ENCODE results near the gene COQ8A. TPM values are rescaled to one million over a fixed set of nuclear protein-coding genes. Genes with fewer than 3 reads are reported as not detected.

Gene COQ8A
- total RNA-seq, 1 donor: 14.1 TPM

DNA sequence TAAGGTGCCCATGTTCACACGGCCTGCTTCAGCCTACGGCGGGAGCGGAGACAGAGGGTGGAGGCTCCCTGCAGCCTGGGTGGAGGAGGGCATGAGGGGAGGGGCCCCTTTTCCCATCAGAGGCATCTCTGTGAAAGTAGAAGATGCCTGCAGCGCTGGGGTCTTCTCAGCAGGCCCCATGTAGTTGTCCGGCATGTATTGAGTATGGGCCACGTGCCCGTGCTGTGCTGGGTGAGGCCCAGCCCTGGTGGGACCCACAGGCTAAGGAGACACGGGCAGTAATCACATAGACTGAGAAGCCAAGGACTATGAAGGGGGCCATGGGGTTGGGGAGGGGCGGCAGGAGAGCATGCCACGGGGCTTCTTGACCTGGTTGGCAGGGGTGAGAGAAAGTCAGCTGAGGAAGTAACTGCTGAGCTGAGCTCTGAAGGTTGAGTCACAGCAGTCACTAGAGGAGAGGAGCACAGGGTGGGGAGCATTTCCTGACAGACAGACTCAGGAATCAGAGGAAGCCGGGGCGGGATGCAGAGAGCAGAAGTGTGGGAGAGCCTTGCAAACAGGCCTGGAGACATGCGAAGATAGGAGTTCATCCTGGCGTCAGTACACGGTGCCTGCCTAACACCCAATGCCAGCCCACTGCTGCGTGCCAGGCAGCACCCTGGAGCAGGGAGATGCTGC lies 48.1 kb upstream of the COQ8A start:
- H3K4me2 ChIP-seq (ENCODE audit: insufficient read depth, low read length): no peak overlapping the region
- peak; percentile 96 for DNase-seq (ENCODE audit: insufficient read length, low spot score, missing footprints)
- no peak for TF ChIP-seq CTCF (IDR thresholded peaks at IDR 0.05; ENCODE audit: extremely low read depth, low read depth, low read length)
- H3K27ac ChIP-seq (ENCODE audit: low read depth, low read length): no peak overlapping the region
- no peaks in the 10 kb centered on the region for H3K36me3 ChIP-seq (ENCODE audit: insufficient read depth, low read length)
- H3K4me3 ChIP-seq (ENCODE audit: insufficient read depth, low read length): no peak overlapping the region
- no peaks in the 10 kb centered on the region for H3K79me2 ChIP-seq (ENCODE audit: insufficient read depth, low read length)
- no peaks in the 10 kb centered on the region for H3K9me3 ChIP-seq (ENCODE audit: low read depth, low read length)
- H4K20me1 ChIP-seq (ENCODE audit: insufficient read depth, low read length): no peaks in the 10 kb centered on the region
- no peak overlapping the region for H2AFZ ChIP-seq (ENCODE audit: low read length)
- H3K27me3 ChIP-seq (ENCODE audit: insufficient read depth, low read length): no peaks in the 10 kb centered on the region
- no peaks in the 10 kb centered on the region for H3K4me1 ChIP-seq (ENCODE audit: insufficient read depth, low read length)

DNA sequence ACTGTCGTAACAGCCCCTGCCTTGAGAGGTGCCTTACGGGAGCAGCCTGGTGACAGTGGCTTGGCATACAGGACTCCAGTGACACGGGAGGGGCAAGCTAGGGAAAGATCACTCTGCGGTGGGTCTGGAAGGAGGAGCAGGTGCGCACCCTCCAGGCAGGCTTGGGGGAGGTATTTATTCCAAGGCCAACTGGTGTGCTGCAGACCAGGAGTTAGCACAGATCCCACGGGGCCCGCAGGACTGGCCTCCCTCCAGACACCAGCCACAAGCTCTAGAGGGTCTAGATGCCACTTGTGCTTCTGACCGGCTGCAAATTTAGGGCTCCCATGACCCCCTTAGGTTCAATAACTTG lies 47.6 kb upstream of the COQ8A start:
- H3K4me1 ChIP-seq (ENCODE audit: insufficient read depth, low read length): no peaks in the 10 kb centered on the region
- no peaks in the 10 kb centered on the region for H4K20me1 ChIP-seq (ENCODE audit: insufficient read depth, low read length)
- no peak for DNase-seq (ENCODE audit: insufficient read length, low spot score, missing footprints)
- H3K4me2 ChIP-seq (ENCODE audit: insufficient read depth, low read length): no peak overlapping the region
- H2AFZ ChIP-seq (ENCODE audit: low read length): no peak overlapping the region
- H3K27me3 ChIP-seq (ENCODE audit: insufficient read depth, low read length): no peaks in the 10 kb centered on the region
- no peak overlapping the region for H3K4me3 ChIP-seq (ENCODE audit: insufficient read depth, low read length)
- H3K36me3 ChIP-seq (ENCODE audit: insufficient read depth, low read length): no peaks in the 10 kb centered on the region
- no peaks in the 10 kb centered on the region for H3K79me2 ChIP-seq (ENCODE audit: insufficient read depth, low read length)
- H3K9me3 ChIP-seq (ENCODE audit: low read depth, low read length): no peaks in the 10 kb centered on the region
- H3K27ac ChIP-seq (ENCODE audit: low read depth, low read length): no peak overlapping the region
- TF ChIP-seq CTCF (IDR thresholded peaks at IDR 0.05; ENCODE audit: extremely low read depth, low read depth, low read length): no peak

DNA sequence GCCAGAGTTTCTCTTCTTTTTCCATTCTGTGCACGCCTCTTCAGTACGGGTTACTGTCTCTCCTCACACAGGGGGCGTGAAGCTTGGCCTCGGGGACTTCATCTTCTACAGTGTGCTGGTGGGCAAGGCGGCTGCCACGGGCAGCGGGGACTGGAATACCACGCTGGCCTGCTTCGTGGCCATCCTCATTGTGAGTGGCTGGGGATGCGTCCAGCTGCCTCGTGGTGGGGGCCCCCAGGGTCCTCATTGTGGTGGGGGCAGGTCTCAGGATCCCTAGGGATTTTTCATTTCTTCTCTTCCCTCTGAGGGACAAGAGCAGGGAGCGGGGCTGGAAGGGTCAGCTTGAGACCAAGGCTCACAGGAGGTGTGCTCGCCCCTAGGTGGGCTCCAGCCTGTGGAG lies 46.2 kb upstream of the COQ8A start:
- H4K20me1 ChIP-seq (ENCODE audit: insufficient read depth, low read length): no peaks in the 10 kb centered on the region
- H3K4me2 ChIP-seq (ENCODE audit: insufficient read depth, low read length): no peak overlapping the region
- H3K27ac ChIP-seq (ENCODE audit: low read depth, low read length): no peak overlapping the region
- H2AFZ ChIP-seq (ENCODE audit: low read length): no peak overlapping the region
- DNase-seq (ENCODE audit: insufficient read length, low spot score, missing footprints): no peak
- H3K27me3 ChIP-seq (ENCODE audit: insufficient read depth, low read length): no peaks in the 10 kb centered on the region
- no peaks in the 10 kb centered on the region for H3K36me3 ChIP-seq (ENCODE audit: insufficient read depth, low read length)
- no peak overlapping the region for H3K4me3 ChIP-seq (ENCODE audit: insufficient read depth, low read length)
- no peaks in the 10 kb centered on the region for H3K9me3 ChIP-seq (ENCODE audit: low read depth, low read length)
- H3K4me1 ChIP-seq (ENCODE audit: insufficient read depth, low read length): no peaks in the 10 kb centered on the region
- no peak for TF ChIP-seq CTCF (IDR thresholded peaks at IDR 0.05; ENCODE audit: extremely low read depth, low read depth, low read length)
- no peaks in the 10 kb centered on the region for H3K79me2 ChIP-seq (ENCODE audit: insufficient read depth, low read length)

- Histone ChIP-seq H3K27ac (ENCODE audit: low read depth, low read length) (no peak overlapping the region), H3K4me1 (ENCODE audit: insufficient read depth, low read length) (no peaks in the 10 kb centered on the region), H3K9me3 (ENCODE audit: low read depth, low read length) (no peaks in the 10 kb centered on the region), H2AFZ (ENCODE audit: low read length) (no peak overlapping the region), H3K4me3 (ENCODE audit: insufficient read depth, low read length) (no peak overlapping the region), H3K36me3 (ENCODE audit: insufficient read depth, low read length) (no peaks in the 10 kb centered on the region), H3K27me3 (ENCODE audit: insufficient read depth, low read length) (no peaks in the 10 kb centered on the region), H3K4me2 (ENCODE audit: insufficient read depth, low read length) (no peak overlapping the region), H4K20me1 (ENCODE audit: insufficient read depth, low read length) (no peaks in the 10 kb centered on the region), H3K79me2 (ENCODE audit: insufficient read depth, low read length) (no peaks in the 10 kb centered on the region)
- no peak for DNase-seq (ENCODE audit: insufficient read length, low spot score, missing footprints)
- TF ChIP-seq CTCF (IDR thresholded peaks at IDR 0.05; ENCODE audit: extremely low read depth, low read depth, low read length): no peak
Measured at GRCh38 chr1:226894826-226895225, 45.3 kb upstream of the COQ8A start.

All from osteoblast (primary cell).